Activated T-cell treated with anti-CD3 and anti-CD28 coated beads for 48 hours (primary cell): ENCODE measurements around the gene CLEC17A.
A peak's percentile ranks its signal among the peaks of the same experiment; 100 is the strongest.
"Not testable (repeated sequence)": the region's sequence is repeated elsewhere in the genome, so short reads cannot be mapped to it uniquely, and the experiment has no call there.

Source experiments
- DNase-seq: peaks from one replicate; pipeline ENCODE4 v3.0.0-alpha.2; 2020; ENCODE audit warnings: low read depth

The CLEC17A gene

GRCh38 chr19:14582894-14583340, at the start of gene CLEC17A:
Gene CLEC17A (plus strand): TSS chr19:14583084. CDS start chr19:14583161, 77 bp downstream.
- no peak for DNase-seq

GRCh38 chr19:14533450-14533849, 49.4 kb upstream of the CLEC17A start:
- no peak for DNase-seq

DNA sequence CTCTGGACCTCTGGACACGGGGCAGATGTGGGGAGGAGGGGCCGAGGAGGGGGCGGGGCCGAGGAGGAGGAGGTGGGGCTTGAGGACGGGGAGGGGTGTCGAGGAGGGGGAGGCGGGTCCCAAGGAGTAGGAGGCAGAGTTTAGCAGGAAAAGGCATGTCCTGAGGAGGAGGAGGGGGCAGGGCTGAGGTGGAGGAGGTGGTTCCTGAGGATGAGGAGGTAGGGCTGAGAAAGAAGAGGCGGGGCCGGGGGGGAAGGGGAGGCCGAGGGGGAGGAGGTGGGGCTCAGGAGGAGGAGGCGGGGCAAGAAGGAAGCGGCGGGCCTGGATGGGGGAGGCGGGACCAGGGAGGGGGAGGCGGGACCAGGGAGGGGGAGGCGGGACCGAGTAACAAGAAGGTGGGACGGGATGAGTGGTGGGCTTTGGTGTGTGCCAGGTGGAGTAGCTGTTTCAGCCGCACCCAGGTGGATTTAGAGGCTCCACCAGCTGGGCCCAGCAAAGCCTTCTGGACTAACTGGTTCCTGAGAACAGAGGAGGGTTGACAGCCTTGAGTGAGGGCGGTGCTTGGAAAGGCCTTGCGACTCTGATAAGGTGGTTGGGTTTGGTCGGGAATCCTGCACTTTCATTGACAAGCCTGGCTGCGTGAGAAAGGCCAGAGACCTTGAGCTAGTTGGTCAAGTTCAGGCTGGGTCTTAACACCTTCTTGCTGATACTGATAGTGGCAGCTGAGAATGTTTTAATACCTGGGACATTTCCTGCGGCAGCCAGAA, 45.8 kb upstream of the CLEC17A start:
- DNase-seq = peak; percentile 36

GRCh38 chr19:14540741-14541525, 42.0 kb upstream of the CLEC17A start:
- DNase-seq = no peak

DNA sequence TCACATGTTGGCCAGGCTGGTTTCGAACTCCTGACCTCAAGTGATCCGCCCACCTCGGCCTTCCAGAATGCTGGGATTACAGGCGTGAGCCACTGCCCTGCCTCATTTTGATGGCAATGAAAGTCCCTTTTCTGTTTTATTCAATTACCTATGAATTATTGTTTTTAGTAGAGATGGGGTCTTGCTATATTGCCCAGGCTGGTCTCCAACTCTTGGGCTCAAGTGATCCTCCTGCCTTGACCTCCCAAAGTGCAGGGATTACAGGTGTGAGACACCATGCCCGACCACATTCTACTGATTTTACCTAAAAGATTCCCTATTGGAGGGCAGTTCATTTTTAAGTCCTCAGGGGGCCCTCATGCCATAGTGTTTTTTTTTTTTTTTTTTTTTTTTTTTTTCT, 40.9 kb upstream of the CLEC17A start:
- not testable (repeated sequence) for DNase-seq

GRCh38 chr19:14542711-14543328, 40.1 kb upstream of the CLEC17A start:
- DNase-seq = no peak

DNA sequence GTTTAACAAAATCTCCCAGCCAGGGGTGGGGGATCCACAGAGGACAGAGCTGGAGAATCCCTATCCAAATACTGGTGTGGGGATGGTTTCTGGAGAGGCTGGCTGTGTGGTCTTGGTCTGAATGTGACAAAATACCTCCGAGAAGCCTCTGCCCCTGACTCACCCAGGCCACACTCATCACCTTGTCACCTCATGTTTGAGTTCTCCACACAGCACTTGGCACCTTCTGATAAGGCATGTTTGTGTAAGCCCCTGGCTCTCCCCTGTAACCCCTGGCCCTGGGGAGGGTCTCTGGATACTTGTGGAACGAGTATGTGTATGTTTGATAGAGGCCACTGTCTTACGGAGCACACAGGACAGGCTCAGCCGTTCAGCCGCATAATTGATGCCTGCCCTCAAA, 38.8 kb upstream of the CLEC17A start:
- DNase-seq = no peak

- DNase-seq = no peak
These were observed 37.7 kb upstream of the CLEC17A start for GRCh38 chr19:14544977-14545715.

DNA sequence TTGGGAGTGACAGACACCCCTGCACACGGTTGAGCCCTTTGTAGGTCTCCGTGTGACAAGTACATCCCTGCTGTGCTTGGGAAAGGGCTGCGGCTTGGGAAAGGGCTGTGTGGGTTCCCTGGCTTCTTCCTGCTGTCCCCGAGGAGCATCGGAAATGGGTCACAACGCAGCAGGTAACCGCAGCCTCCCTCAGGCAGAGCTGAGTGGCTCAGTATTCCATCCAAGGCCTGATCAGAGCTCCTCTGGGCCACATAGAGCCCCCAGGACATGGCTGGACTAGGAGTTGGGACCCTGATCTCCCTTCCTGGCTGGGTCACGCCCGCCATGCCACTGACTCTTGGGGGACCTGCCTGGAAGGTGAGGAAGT, 37.2 kb upstream of the CLEC17A start:
- DNase-seq = no peak

DNA sequence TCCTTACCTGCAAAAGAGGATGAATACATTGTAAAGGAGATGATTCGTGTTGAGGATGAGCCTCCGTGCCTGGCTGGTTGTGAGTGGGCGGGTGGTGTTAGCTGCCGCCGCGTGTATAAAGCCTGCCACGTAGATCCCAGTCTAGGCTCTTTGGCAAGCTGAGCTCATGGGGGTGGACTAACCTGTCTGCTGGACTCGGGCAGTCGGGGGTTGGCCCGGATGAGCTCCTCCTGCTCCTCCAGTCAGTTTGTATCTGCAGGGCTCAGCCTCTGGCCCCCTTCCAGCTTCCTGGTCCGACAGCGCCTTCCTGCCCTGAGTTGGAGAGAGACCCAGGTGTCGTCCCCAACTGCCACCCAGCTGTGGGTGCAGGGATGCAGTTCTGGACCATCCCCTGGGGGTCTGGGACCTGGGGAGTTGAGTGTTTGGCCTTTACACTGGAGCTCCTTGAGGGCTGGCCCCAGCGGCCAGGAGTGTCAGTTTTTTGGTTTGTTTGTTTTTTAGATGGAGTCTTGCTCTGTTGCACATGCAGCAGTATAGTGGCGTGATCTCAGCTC, 32.6 kb upstream of the CLEC17A start:
- DNase-seq = no peak

- DNase-seq = peak; percentile 60
These were observed 31.5 kb upstream of the CLEC17A start for GRCh38 chr19:14551134-14552005.

DNA sequence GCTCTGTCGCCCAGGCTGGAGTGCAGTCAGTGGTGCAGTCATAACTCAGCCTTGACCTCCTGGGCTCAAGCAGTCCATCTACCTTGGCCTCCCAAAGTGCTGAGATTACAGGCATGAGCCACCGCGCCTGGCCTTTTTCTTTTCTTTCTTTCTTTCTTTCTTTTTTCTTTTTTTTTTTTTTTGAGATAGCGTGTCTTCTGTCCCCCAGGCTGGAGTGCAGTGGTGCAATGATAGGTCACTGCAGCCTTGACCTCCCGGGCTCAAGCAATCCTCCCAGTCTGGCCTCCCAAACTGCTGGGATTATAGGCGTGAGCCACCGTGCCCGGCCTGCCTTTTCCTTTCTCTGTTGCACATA, 30.9 kb upstream of the CLEC17A start:
- not testable (repeated sequence) for DNase-seq

- no peak for DNase-seq
These were observed 29.6 kb upstream of the CLEC17A start for GRCh38 chr19:14553042-14553938.

- no peak for DNase-seq
These were observed 29.0 kb upstream of the CLEC17A start for GRCh38 chr19:14553939-14554243.

DNA sequence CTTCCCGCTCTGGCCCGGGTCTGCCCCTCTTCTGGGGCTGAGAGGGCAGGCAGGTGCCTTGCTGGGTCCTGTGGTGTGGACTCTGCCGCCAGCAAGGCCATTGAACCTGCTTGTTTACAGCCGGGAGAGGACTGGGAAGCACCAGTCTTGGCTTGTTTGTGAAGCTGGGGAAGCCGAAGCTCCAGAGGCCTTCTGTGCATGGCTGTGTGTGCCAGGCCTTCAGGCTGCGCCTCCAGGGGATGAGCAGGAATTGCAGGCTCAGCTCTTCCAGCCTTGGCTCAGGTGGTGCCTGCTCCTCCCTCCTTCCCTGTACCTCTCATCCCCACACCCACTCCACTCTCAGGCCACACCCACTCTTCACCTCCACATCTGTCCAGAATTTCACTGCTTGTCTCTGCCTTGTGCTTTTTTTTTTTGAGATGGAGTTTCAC, 28.5 kb upstream of the CLEC17A start:
- no peak for DNase-seq

- peak; percentile 30 for DNase-seq
These were observed 26.8 kb upstream of the CLEC17A start for GRCh38 chr19:14555918-14556661.

DNA sequence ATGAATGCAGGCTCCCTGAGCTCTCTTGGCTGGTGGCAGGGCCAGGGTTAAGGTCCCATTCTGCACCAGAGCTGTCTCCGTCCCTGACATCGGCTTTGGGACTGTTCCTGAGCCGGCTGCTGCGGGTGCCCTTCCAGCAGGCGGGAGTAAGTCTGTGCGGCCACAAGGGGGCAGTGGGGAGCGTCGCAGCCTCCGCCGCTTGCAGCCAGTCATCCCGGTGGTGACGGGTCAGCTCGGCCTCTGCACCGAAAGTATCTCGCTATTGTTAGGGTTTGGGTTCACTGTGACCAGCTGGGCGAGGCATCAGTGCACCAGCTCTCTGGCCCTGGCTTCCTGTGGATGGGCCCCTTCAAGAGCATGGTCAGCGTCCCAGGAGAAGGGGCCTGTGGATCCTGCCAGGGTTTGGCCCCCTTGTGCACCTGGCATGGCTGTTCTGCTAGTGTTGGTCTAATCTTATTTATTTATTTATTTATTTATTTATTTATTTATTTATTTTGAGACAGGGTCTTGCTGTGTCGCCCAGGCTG, 26.2 kb upstream of the CLEC17A start:
- DNase-seq = peak; percentile 80

- DNase-seq = no peak
These were observed 24.4 kb upstream of the CLEC17A start for GRCh38 chr19:14558370-14559066.
